ENCODE measurements around the gene HBG1.

The HBG1 gene

DNA sequence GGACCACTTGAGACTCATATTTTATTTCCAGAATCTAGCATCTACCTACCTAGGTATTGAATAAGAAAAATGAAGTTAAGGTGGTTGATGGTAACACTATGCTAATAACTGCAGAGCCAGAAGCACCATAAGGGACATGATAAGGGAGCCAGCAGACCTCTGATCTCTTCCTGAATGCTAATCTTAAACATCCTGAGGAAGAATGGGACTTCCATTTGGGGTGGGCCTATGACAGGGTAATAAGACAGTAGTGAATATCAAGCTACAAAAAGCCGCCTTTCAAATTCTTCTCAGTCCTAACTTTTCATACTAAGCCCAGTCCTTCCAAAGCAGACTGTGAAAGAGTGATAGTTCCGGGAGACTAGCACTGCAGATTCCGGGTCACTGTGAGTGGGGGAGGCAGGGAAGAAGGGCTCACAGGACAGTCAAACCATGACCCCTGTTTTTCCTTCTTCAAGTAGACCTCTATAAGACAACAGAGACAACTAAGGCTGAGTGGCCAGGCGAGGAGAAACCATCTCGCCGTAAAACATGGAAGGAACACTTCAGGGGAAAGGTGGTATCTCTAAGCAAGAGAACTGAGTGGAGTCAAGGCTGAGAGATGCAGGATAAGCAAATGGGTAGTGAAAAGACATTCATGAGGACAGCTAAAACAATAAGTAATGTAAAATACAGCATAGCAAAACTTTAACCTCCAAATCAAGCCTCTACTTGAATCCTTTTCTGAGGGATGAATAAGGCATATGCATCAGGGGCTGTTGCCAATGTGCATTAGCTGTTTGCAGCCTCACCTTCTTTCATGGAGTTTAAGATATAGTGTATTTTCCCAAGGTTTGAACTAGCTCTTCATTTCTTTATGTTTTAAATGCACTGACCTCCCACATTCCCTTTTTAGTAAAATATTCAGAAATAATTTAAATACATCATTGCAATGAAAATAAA lies 24.8 kb downstream of the HBG1 start:
- DNase-seq = no peak

DNA sequence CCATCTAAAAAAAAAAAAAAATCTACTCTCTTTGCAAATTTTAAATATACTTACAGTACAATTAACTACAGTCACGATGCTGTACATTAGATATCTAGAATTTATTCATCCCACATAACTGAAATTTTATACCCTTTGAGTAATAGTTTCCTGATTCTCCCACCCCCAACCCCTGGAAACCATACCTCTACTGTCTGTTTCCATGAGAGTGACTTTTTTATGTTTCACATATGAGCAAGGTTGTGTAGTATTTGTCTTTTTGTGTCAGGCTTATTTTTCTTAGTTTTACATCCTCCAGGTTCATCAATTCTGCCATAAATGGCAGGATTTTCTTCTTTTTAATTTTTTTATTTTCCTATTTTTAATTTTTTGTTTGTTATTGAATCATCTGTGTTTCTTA lies 26.0 kb downstream of the HBG1 start:
- DNase-seq = no peak

GRCh38 chr11:5223146-5223545 lies 26.5 kb downstream of the HBG1 start:
- DNase-seq = no peak

GRCh38 chr11:5210376-5210885 lies 39.2 kb downstream of the HBG1 start:
- no peak for DNase-seq

- DNase-seq = no peak
These were observed 44.9 kb downstream of the HBG1 start for GRCh38 chr11:5204787-5205186.

GRCh38 chr11:5203366-5203765 lies 46.3 kb downstream of the HBG1 start:
- DNase-seq = no peak

DNA sequence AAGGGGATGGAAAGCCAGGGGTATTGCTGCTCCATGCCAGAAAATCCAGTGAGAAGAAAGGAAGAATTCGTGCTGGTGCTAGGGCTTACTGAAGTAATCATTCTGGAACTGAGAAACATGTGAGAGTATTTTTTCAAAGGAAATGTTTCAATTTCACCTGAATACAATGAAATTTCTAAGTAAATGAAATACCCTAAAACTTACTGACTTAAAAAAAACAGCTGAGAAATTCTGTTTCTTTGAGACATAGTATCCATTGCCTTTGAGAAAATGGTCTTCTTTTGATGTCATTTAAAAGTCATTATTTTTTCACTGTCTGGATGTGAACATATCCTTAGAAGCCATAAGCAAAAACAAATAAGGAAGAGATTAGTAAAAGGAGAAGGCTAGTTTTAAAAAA lies 49.1 kb downstream of the HBG1 start, which contains the start of gene OR51V1:
Gene OR51V1 (minus strand): TSS at position 101 of the 400 bp plus-strand sequence. CDS start 0 bp downstream, at position 101.
- DNase-seq = no peak

DNA sequence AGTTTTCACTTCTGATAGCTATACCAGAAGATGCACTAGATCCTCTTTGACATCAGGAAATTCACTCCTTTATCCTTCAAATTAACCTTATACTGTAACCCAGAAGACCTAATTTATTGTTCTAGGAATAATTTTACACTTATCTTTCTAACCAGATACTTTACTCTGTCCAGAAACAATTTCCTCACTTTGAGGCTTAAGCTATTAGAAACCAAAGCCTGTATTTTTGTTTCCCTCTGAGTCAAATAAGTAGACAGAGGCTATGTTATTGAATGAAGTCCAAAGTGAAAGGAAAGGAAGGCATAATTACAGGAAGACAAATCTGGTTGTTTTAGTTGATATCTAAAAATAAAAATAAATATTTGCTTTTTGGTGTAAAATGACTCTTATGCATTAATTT lies 51.4 kb downstream of the HBG1 start:
- no peak for DNase-seq
